Cardiac fibroblast (primary cell): ENCODE data around the gene WDR4.
"Not testable (repeated sequence)": the region's sequence is repeated elsewhere in the genome, so short reads cannot be mapped to it uniquely, and the experiment has no call there.

Experiments
- DNase-seq, 2 donors: peaks; one replicate each; pipeline versions ENCODE4 v3.0.0 to v3.0.0-alpha.2; 2010; ENCODE audit warnings: low read depth in 2 of 2
- H3K4me3 ChIP-seq, 2 donors: replicated peaks in 1 of 2; 1 replicate in 1 of 2; 2 replicates in 1 of 2; pipeline ENCODE4 v1.5.1; 2011; ENCODE audit warnings: low read depth in 2 of 2, low read length in 2 of 2, mild to moderate bottlenecking in 2 of 2, moderate library complexity in 1 of 2
- TF ChIP-seq, protein P1 (sequence below): IDR thresholded peaks from one replicate; pipeline ENCODE4 v1.5.1; 2011; ENCODE audit warnings: low read depth, mild to moderate bottlenecking, low read length, inconsistent platforms

The WDR4 gene

DNA sequence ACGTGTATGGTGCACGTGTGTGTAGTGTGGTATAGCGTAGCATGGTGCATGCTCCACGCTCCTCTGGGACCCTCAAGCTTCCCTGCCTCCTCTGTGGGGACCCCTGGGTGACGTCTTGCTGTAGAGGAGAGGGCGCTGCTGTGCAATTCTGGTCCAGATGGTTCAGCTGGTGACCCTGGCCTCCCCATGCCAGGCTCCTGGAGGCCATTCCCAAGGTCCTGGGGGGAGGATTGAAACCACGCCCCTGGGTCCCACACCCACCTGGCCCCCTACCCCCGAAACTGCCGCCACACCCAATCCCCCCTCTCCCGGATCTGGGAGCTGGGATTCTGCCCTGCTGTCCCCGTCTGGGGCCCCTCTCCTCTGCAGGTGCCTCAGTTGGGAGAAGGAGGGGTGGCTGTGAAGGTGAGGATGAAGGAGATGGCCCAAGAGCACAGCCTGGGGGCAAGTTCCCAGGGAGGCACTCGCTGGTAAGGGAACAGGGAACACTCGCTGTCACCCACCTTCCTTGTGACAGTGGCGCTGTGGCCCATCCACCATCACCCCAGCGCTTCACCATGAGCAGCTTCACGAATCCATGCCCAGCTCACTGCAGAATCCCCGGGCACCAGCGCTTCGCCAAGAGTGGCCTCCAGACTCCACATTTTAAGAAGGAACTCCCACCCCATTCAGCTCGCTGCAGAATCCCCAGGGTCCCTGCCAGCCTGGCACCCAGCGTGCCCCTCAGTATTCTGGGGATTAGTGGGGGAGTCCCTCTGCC is 38.0 kb downstream of the WDR4 start:
- TF ChIP-seq, protein P1, sequence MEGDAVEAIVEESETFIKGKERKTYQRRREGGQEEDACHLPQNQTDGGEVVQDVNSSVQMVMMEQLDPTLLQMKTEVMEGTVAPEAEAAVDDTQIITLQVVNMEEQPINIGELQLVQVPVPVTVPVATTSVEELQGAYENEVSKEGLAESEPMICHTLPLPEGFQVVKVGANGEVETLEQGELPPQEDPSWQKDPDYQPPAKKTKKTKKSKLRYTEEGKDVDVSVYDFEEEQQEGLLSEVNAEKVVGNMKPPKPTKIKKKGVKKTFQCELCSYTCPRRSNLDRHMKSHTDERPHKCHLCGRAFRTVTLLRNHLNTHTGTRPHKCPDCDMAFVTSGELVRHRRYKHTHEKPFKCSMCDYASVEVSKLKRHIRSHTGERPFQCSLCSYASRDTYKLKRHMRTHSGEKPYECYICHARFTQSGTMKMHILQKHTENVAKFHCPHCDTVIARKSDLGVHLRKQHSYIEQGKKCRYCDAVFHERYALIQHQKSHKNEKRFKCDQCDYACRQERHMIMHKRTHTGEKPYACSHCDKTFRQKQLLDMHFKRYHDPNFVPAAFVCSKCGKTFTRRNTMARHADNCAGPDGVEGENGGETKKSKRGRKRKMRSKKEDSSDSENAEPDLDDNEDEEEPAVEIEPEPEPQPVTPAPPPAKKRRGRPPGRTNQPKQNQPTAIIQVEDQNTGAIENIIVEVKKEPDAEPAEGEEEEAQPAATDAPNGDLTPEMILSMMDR = no peak
- H3K4me3 ChIP-seq = no peak overlapping the region
- no peak for DNase-seq

DNA sequence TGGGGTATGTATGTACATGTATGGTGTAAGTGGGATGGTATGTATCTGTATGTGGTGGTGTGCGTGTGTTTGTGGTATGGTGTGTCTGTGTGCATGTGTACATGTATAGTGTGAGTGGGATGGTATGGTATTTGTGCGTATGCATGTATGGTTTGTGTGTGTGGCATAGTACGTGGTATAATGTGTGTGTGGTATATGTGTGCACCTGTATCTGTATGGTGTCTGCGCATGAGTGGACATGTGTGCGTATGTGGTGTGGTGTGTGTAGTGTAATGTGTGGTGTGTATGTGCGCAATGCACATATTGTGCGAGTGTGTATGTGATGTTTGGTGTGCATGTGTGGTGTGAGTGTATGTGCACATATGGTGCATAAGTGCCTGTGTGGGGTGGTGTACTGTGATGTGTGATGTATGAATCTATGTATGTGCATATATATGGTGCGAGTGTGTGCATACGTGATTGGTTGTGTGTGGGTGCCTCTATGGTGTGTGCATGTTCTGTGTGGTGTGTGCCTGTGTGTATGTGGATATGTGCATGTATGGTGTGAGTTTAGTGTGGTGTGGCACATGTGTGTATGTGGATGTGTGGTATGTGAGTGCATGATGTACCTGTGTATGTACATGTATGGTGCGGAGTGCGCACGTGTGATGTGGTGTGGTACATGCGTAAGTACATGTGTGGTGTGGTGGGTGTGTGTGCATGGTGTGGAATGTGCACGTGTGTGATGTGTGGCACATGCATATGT is 38.8 kb downstream of the WDR4 start:
- TF ChIP-seq, protein P1 = no peak
- no peak overlapping the region for H3K4me3 ChIP-seq
- no peak for DNase-seq

DNA sequence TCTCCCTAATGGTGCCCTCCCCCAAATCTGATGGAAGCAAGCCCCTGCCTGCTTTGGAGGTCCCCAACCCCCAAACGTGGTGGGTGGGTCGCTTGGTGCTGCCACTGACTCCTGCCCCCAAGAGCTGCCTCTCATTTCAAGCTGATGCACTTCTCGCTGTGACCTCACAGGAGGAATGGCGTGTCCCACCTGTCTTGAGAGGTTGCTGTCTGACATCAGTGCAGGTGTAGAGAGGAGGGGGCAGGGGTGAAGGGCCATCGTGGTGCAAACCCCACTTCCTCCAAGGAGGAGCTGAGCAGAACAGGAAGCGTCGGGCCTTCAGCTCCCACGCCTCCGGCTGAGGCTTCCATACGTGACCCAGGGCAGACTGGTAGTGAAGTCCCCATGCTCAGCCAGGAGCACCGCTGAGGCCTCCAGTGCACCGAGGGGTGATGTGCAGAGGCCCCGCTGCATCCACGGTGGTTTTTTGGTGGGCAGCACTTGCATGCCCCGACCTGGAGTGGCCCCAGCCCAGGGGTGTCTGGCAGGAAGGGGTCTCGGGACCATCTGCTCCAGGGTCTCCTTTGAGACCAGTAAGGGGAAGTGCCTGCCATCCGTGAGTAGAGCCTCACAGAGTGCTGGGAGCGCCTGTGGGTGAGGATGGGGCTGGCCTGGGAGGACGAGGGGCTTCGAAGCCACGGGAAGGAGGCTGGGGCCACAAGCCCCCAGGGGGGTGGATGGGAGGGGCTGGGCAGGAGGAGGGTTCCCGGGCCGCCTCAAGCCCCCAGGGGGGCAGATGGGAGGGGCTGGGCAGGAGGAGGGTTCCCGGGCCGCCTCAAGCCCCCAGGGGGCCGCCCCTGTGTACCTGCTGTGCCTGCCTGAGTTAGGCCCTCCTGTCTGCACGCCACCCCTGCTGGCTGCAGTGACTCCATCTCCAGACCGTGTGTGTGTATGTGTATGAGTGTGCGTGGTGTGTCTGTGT is 39.8 kb downstream of the WDR4 start:
- TF ChIP-seq, protein P1 = no peak
- DNase-seq = no peak

DNA sequence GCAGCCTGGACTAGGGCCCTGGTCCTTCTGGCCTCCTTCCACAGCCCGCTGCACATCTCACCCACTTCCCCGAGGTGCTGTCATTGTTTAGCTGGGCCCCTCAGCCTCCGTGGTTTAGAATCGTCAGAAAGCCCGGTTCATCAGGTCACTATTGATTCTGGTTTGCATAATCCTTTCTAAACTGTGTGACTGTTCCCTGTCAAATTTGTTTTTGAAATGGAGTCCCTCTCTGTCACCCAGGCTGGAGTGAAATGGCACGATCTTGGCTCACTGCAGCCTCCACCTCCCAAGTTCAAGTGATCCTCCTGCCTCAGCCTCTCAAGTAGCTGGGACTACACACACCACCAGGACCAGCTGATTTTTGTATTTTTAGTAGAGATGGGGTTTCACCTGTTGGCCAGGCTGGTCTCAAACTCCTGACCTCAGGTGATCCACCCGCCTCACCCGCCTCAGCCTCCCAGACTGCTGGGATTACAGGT is 41.1 kb downstream of the WDR4 start:
- not testable (repeated sequence) for H3K4me3 ChIP-seq, DNase-seq

More for the DNA sequence above, 39.8 kb downstream of the WDR4 start:
- no peak overlapping the region for H3K4me3 ChIP-seq

DNA sequence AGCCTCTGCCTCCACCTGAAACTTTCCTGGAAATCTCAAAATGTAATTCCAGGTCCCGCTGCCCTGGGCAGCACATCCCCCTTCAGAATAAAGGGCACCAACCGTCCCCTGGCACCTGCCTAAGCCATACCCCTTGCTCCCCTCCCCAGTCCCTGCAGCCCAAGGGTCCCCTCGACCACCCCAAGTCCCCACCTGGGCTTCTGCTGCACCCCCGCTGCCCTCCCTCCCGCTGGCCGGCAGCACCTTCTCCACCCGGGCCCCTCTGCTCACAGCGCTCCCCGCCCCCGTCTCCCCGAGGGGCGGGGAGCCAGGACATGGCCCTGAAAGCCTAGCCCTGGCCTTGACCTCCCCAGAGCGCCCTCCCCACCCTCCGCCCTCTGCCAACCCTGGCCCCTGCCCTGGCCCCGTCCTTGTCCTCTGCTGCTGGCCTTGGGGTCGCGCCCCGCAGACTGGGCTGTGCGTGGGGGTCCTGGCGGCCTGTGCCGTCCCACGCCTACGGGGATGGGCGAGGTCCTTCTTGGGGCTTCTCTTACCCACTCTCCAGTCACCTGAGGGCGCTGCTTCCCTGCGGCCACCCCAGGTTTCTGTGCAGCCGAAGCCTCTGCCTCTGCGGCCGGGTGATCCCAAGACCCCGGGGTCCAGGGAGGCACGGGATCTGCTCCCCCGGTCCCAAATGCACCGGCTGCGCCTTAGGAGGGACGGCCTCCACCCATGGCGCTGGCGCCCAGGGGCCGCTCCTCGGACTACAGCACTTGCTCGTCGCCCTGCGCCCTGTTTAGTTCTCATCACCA is 41.7 kb downstream of the WDR4 start:
- no peak for DNase-seq
- no peak overlapping the region for H3K4me3 ChIP-seq
- TF ChIP-seq, protein P1 = no peak

DNA sequence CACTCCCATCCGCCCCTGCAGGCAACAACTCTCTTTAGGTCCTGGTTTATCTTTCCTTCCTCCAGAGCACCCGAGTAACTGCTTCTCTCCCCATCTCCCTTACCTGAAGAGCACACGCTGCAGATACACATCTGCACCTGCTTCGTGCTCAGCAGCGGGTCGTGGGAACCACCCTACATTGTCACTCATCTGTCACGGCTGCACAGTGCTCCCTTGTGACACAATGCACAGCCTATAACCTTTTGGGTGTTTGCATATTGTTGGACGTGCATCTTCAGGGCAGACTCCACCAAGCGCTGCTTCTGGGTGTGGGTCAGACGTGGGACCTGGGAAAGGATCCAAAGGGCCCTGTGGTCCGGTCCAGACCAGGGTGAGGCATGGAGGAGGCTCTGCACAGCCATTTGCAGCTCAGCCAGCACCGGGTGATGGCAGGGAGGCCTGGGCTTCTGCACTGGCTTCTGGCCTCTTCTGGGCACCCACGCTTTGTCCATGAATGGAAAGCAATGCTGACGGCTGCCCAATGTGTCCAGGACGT is 42.5 kb downstream of the WDR4 start:
- TF ChIP-seq, protein P1 = no peak
- no peak overlapping the region for H3K4me3 ChIP-seq
- DNase-seq = no peak
